AG10803 (cell line): ENCODE results near the gene KRTAP10-3.

Source experiments
- DNase-seq: peaks from one replicate; pipeline ENCODE4 v3.0.0; 2010; ENCODE audit warnings: low read depth
- H3K4me3 ChIP-seq: 2 replicates; pipeline ENCODE4 v1.5.1; 2011; ENCODE audit warnings: mild to moderate bottlenecking, low read length, control low read depth
- TF ChIP-seq, protein P1 (sequence below): conservative IDR thresholded peaks from 2 replicates; pipeline ENCODE4 v1.5.1; 2011; ENCODE audit warnings: mild to moderate bottlenecking, low read length, control low read depth, inconsistent platforms

The KRTAP10-3 gene

DNA sequence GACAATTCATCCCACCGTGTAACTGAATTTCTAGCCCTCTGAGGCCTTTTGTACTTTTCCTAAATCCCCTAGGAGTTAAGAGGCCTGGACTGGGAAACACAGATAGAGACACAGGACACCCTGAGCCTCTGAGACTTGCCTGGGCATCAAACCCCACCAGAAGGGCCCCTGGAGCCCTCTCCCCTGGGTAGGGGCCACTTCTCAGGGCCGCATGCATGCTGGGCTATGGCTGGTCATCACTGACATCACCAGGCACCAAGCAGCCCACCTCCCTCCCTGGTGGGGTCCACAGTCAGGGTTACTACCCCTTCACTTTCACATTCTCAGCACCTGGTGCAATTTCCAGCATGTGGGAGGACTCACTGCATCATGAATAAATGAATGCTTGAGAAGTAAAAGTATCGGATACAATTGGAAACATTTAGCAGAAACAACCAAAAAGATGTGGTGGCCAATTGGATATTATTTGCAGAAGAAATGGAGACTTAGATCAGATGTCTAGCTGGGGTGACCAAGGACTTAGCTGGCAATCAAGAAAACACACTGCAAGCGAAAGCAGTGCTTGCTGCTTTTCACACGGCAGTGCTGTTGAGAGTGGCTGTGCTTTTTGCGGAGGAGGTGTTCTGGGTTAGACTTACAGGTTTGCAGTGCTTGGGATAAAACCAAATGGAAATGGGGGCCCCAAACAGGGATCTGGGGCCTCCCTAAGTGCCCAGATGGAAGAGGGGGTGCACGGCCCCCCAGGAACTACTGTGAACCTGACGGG, 40.9 kb upstream of the KRTAP10-3 start:
- H3K4me3 ChIP-seq = no peak overlapping the region
- TF ChIP-seq, protein P1, sequence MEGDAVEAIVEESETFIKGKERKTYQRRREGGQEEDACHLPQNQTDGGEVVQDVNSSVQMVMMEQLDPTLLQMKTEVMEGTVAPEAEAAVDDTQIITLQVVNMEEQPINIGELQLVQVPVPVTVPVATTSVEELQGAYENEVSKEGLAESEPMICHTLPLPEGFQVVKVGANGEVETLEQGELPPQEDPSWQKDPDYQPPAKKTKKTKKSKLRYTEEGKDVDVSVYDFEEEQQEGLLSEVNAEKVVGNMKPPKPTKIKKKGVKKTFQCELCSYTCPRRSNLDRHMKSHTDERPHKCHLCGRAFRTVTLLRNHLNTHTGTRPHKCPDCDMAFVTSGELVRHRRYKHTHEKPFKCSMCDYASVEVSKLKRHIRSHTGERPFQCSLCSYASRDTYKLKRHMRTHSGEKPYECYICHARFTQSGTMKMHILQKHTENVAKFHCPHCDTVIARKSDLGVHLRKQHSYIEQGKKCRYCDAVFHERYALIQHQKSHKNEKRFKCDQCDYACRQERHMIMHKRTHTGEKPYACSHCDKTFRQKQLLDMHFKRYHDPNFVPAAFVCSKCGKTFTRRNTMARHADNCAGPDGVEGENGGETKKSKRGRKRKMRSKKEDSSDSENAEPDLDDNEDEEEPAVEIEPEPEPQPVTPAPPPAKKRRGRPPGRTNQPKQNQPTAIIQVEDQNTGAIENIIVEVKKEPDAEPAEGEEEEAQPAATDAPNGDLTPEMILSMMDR = no peak
- DNase-seq = no peak

DNA sequence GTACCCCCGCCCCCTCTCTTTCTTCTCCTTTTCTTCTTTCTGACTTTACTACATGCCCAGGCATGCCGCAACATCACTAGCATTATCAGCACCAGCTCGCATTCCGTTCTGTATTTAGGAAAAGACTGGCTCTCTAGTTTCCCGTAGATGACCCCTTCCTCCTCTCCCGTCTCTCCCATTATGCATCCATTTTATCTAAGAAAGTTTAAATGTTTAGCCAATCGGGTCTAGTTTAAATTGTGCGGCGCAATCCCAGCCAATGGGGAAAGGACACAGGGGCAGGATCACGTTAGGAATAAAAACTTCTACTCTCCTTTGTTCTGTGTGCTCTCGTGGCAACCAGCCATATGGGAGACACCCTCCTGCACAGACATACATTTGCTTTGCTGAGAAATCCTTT, 39.5 kb upstream of the KRTAP10-3 start:
- TF ChIP-seq, protein P1 = no peak
- no peak for DNase-seq
- no peak overlapping the region for H3K4me3 ChIP-seq

DNA sequence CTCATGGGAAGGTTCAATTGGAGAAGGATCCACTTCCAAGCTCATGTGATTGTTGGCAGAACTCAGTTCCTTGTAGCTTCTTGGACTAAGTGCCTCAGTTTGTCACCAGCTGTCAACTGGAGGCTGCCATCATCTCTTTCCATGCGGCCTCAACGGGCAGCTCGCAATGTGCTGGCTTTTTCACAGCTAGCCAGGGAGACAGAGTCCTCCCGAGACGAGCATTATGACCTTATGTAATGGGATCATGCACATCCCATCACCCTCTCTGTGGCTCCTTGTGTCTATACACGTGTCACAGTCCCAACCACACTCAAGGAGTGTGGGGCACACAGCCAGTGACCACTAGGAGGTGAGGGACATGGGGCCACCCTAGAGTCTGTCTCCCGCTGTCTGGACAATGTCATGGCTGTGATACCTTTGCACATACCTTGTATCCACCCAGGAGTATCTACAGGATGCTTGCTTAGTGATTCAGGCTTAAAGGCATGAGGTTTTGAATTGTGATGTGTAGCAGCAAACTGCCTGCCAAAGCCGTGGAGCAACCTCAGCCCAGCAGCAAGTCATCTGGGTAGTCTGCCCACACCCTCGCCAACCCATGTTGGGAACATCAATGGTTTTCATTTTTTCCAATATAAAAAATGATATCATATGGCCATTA, 37.6 kb upstream of the KRTAP10-3 start:
- DNase-seq = peak; percentile 23
- TF ChIP-seq, protein P1 = no peak
- no peak overlapping the region for H3K4me3 ChIP-seq

DNA sequence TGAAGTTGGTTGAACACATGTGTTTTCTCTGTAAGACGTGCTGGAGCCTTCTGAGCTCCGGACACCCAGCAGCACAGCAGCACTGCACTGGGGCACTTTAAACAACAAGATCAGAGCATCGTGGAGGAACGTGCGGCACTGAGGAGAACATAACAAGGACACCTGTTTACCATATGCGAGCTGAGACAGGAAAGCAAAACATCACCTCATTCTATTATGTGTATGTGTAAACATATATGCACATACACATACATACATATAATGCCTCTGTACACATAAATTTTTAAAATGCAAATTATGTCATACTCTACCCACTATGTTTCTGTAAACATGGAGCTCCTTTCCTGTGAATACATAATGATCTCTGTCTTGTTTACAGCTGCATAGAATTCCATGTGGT, 36.9 kb upstream of the KRTAP10-3 start:
- H3K4me3 ChIP-seq = no peak overlapping the region
- no peak for DNase-seq
- TF ChIP-seq, protein P1 = no peak

DNA sequence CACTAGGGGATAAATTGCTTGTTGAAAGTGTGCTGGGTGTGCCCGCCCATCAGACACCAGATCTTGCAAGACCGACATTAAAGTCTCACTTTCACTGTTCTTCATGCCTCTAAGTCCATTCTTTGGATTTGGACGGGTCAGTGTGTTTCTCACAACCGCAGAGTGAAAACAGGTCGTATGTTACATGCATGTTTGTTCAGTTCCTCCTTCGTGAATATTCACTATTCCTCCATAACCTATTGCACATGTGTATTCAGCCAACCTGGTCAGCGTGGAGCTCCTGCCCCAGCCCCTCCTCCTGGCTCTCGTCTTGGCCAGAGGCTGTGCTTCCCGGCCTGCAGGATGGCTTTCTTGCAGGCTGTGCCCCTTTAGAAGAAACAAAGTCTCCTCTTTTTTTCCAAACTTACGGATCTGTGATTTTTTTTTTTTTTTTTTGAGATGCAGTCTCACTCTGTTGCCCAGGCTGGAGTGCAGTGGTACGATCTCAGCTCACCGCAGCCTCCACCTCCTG, 35.9 kb upstream of the KRTAP10-3 start:
- TF ChIP-seq, protein P1 = no peak
- no peak overlapping the region for H3K4me3 ChIP-seq

DNA sequence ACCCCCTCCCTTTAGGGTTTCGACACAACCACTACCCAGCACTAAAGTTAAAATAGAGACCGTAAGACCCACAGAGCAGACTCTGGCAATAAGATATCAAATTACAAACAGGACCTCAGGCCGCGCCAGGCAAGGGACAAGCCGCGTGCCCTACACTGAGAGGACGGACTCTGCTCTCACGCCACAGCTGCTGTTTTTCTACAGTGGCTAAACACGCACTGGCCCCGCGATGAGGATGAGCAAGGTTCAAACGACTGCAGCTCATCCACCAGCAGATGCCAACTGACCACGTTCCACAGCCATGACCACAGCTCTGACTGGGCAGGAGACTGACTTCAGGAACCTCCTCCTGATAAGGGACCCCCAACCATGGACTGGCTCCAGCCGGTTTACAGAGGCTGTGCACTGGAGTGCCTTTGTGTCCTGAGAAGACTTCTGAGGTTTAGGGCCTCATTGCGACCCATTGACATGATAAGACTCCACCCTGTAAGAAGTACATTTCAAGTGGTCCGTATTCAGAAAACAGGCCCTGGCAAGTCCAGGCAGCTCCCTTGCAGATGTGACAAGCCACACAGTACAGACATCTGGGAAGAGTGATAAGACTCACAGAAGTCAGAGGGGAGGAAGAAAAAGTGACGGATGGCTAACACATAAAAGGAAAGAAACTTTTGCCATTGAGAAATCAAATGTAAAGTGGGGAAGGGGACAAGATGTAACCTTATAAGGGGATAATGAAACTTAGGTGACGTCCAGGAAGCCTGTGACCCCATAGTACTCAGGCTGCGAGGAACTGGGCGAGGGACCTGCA, 35.2 kb upstream of the KRTAP10-3 start:
- TF ChIP-seq, protein P1 = no peak
- peak; percentile 4 for DNase-seq
- no peak overlapping the region for H3K4me3 ChIP-seq

More for the DNA sequence above, 35.9 kb upstream of the KRTAP10-3 start:
- DNase-seq = no peak
